Erythroblast (primary cell): ENCODE results near the gene TRMU.

Experiments
- GATA1 ChIP-seq: IDR thresholded peaks from 2 replicates; pipeline ENCODE4 v1.6.1; 2011; ENCODE audit warnings: low read depth, mild to moderate bottlenecking, control low read depth, low read length, moderate library complexity
- POLR2A ChIP-seq: IDR thresholded peaks from 2 replicates; pipeline ENCODE4 v1.6.1; 2011; ENCODE audit warnings: mild to moderate bottlenecking, low read length

DNA sequence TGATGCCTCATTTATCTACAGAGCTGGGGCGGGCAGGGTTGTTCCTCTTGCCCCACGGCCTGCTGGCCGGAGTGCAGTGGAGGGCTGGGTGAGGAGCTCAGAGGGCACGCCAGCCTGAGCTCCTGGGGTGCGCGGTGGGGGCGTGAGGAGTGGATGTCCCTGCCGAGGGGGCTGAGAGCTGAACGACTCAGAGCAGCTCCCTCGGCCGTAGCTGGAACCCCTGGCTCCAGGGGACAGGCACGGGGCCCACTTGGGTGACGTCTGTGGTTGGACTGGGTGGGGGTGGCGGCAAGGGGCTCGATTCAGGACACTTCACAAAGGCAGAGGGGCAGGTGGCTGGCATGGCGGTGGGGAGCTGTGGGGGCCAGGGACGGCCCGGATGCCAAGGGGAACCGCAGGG is 62.4 kb downstream of the TRMU start:
- TF ChIP-seq POLR2A: no peak
- no peak for TF ChIP-seq GATA1
